HG02610 (cell line): Measurements from ENCODE around the gene TTLL6.
"Not testable (repeated sequence)": the region's sequence is repeated elsewhere in the genome, so short reads cannot be mapped to it uniquely, and the experiment has no call there.

Source experiments
- ATAC-seq: cut with Tn5 transposase; IDR thresholded peaks from one replicate; pipeline ENCODE4 v1.9.1; 2021; ENCODE audit warnings: mild to moderate bottlenecking, moderate library complexity; ENCODE audit not compliant: unreplicated experiment

TTLL6 gene

GRCh38 chr17:48816438-48816773, 623 bp downstream of the TTLL6 start:
- ATAC-seq = no peak

GRCh38 chr17:48815311-48815710, 1.7 kb downstream of the TTLL6 start:
- no peak for ATAC-seq

GRCh38 chr17:48814504-48814903, 2.5 kb downstream of the TTLL6 start:
- no peak for ATAC-seq

- no peak for ATAC-seq
Measured at GRCh38 chr17:48812001-48812400, 5.0 kb downstream of the TTLL6 start.

GRCh38 chr17:48809182-48809581, 7.8 kb downstream of the TTLL6 start:
- ATAC-seq = no peak

- no peak for ATAC-seq
Measured at GRCh38 chr17:48804936-48805411, 12.1 kb downstream of the TTLL6 start.

- ATAC-seq = no peak
Measured at GRCh38 chr17:48800626-48801217, 16.3 kb downstream of the TTLL6 start.

- ATAC-seq = no peak
Measured at GRCh38 chr17:48799069-48799723, 17.8 kb downstream of the TTLL6 start.

- ATAC-seq = not testable (repeated sequence)
Measured at GRCh38 chr17:48796163-48796522, 20.9 kb downstream of the TTLL6 start.

- ATAC-seq = no peak
Measured at GRCh38 chr17:48795444-48796162, 21.4 kb downstream of the TTLL6 start.

GRCh38 chr17:48792033-48792798, 24.8 kb downstream of the TTLL6 start:
- no peak for ATAC-seq

GRCh38 chr17:48791128-48792032, 25.6 kb downstream of the TTLL6 start:
- peak; percentile 85 for ATAC-seq

GRCh38 chr17:48790607-48791127, 26.4 kb downstream of the TTLL6 start:
- ATAC-seq = no peak

GRCh38 chr17:48787828-48788227, 29.2 kb downstream of the TTLL6 start:
- no peak for ATAC-seq

GRCh38 chr17:48779421-48779820, 37.6 kb downstream of the TTLL6 start:
- no peak for ATAC-seq

GRCh38 chr17:48776602-48777001, 40.4 kb downstream of the TTLL6 start:
- ATAC-seq = no peak

- no peak for ATAC-seq
Measured at GRCh38 chr17:48773245-48773644, 43.8 kb downstream of the TTLL6 start.

- no peak for ATAC-seq
Measured at GRCh38 chr17:48770954-48771353, 46.1 kb downstream of the TTLL6 start.

GRCh38 chr17:48769009-48769675, 47.9 kb downstream of the TTLL6 start:
- ATAC-seq = no peak
